Natural killer cell treated with Interleukin-12 subunit alpha and Interleukin-12 subunit beta and Interleukin-15 and Interleukin-18, amount 100 ng/mL, for 72 hours (primary cell): ENCODE results near the gene SLC22A12. TPM values are rescaled to one million over a fixed set of nuclear protein-coding genes. Genes with fewer than 3 reads are reported as not detected.

Source experiments
- total RNA-seq, 2 donors: library from RNA; stranded (reverse); gene quantifications; one replicate each; pipeline ENCODE4 v1.2.3, GENCODE V29; 2022

The SLC22A12 gene
- total RNA-seq, 2 donors from 2014 or later, result not detected

Other genes starting within 250 kb of the SLC22A12 start
- 10 to 100 TPM; 20.7 to 29.5 TPM for gene RPS6KA4, start 232.1 kb upstream of the SLC22A12 start, total RNA-seq
- not detected for gene SLC22A11, start 35.3 kb upstream of the SLC22A12 start, total RNA-seq
- 1 to 10 TPM in 1 of 2 donors, under 1 TPM in 1; 0.74 to 1.3 TPM for gene NRXN2, start 132.0 kb downstream of the SLC22A12 start, total RNA-seq
- gene RASGRP2, start 152.9 kb downstream of the SLC22A12 start, total RNA-seq, result 10 to 100 TPM; 13.6 to 27.7 TPM
- 1 to 10 TPM; 4.7 to 5.6 TPM for gene PYGM, start 168.8 kb downstream of the SLC22A12 start, total RNA-seq
- gene SF1, start 187.3 kb downstream of the SLC22A12 start, total RNA-seq, result 100 to 1,000 TPM; 376 to 425 TPM
- 10 to 100 TPM; 17.6 to 47.1 TPM for gene MAP4K2, start 212.0 kb downstream of the SLC22A12 start, total RNA-seq
- 10 to 100 TPM; 32.6 to 53.5 TPM for gene MEN1, start 219.3 kb downstream of the SLC22A12 start, total RNA-seq